H1 (cell line): ENCODE results near the gene MAGEA1. TPM values are rescaled to one million over a fixed set of nuclear protein-coding genes. Genes with fewer than 3 reads are reported as not detected.

Experiments
- CTCF ChIA-PET: fragments of 300-600 bp; sonication (Branson Sonifier 250); formaldehyde crosslinking; loops from one replicate; lab custom pipeline; 2021; ENCODE audit not compliant: partially characterized antibody; lab: Charles Lee
- POLR2A ChIA-PET: fragments of 300-600 bp; sonication (Branson Sonifier 250); formaldehyde crosslinking; loops from one replicate; lab custom pipeline; 2021; ENCODE audit warnings: inconsistent platforms; ENCODE audit not compliant: partially characterized antibody; lab: Charles Lee
- DNase-seq, 2 experiments: peaks; one replicate each; pipeline versions ENCODE4 v3.0.0 to v3.0.0-alpha.2; 2010 to 2022; ENCODE audit warnings: low spot score in 2 of 2, low read depth in 1 of 2, mixed read lengths in 1 of 2
- FAIRE-seq: peaks from 2 replicates; lab custom pipeline; 2011; peaks lifted over from hg19 to GRCh38; lab: Jason Lieb, UNC
- H2AFZ ChIP-seq: 2 replicates; pipeline ENCODE4 v1.8.1; 2012; ENCODE audit warnings: low read length, inconsistent platforms
- H2AK5ac ChIP-seq: 2 replicates; pipeline ENCODE4 v1.6.1; 2013; ENCODE audit warnings: low read depth, low read length
- H2BK120ac ChIP-seq: replicated peaks from 2 replicates; pipeline ENCODE3; 2013; ENCODE audit warnings: low read depth, low read length, inconsistent platforms
- H2BK12ac ChIP-seq: 2 replicates; pipeline ENCODE4 v1.6.1; 2013; ENCODE audit warnings: low read depth, low read length
- H2BK15ac ChIP-seq: 2 replicates; pipeline ENCODE4 v1.6.1; 2013; ENCODE audit warnings: low read length
- H2BK20ac ChIP-seq: 2 replicates; pipeline ENCODE4 v1.6.1; 2013; ENCODE audit warnings: low read length
- H2BK5ac ChIP-seq: 2 replicates; pipeline ENCODE4 v1.6.1; 2013; ENCODE audit warnings: low read depth, low read length
- H3K14ac ChIP-seq: 2 replicates; pipeline ENCODE4 v1.6.1; 2013; ENCODE audit warnings: inconsistent platforms; ENCODE audit not compliant: insufficient read length
- H3K18ac ChIP-seq: 2 replicates; pipeline ENCODE4 v1.6.1; 2013; ENCODE audit warnings: low read length; ENCODE audit errors: extremely low read depth
- H3K23ac ChIP-seq: 2 replicates; pipeline ENCODE4 v1.6.1; 2013; ENCODE audit warnings: inconsistent platforms; ENCODE audit not compliant: insufficient read length
- H3K23me2 ChIP-seq: 2 replicates; pipeline ENCODE4 v1.6.1; 2013; ENCODE audit warnings: low read depth, low read length
- H3K27ac ChIP-seq: 2 replicates; pipeline ENCODE4 v1.6.1; 2011; ENCODE audit warnings: low read depth, low read length, inconsistent platforms
- H3K27me3 ChIP-seq, 4 experiments: replicated peaks in 1 of 4; 1 replicate in 1 of 4; 2 replicates in 3 of 4; pipeline versions ENCODE4 v1.6.1 to v1.8.1; 2011 to 2013; ENCODE audit warnings: low read length in 3 of 4, mild to moderate bottlenecking in 3 of 4, inconsistent platforms in 2 of 4, mixed read lengths in 2 of 4, moderate library complexity in 1 of 4; ENCODE audit not compliant: control insufficient read depth in 3 of 4, insufficient read depth in 3 of 4; ENCODE audit errors: extremely low read depth in 1 of 4
- H3K36me3 ChIP-seq, 4 experiments: 2 replicates each; pipeline versions ENCODE4 v1.6.1 to v1.8.1; 2011 to 2013; ENCODE audit warnings: mild to moderate bottlenecking in 4 of 4, low read length in 3 of 4, moderate library complexity in 2 of 4, control low read depth in 1 of 4, inconsistent platforms in 1 of 4; ENCODE audit not compliant: insufficient read depth in 4 of 4, control insufficient read depth in 2 of 4
- H3K4ac ChIP-seq: replicated peaks from 2 replicates; pipeline ENCODE3; 2013; ENCODE audit warnings: low read length, low read depth, mixed read lengths, inconsistent platforms; ENCODE audit not compliant: insufficient read length
- H3K4me1 ChIP-seq, 4 experiments: replicated peaks in 1 of 4; 1 replicate in 1 of 4; 2 replicates in 3 of 4; pipeline versions ENCODE4 v1.6.1 to v1.8.1; 2011 to 2013; ENCODE audit warnings: low read length in 3 of 4, inconsistent platforms in 2 of 4, mixed read lengths in 1 of 4; ENCODE audit not compliant: insufficient read depth in 4 of 4, control insufficient read depth in 3 of 4
- H3K4me2 ChIP-seq, 2 experiments: 2 replicates each; pipeline versions ENCODE4 v1.6.1 to v1.8.1; 2011 to 2013; ENCODE audit warnings: low read depth in 2 of 2, low read length in 2 of 2, control low read depth in 1 of 2, inconsistent platforms in 1 of 2, mild to moderate bottlenecking in 1 of 2; ENCODE audit not compliant: insufficient read depth in 1 of 2
- H3K4me3 ChIP-seq, 4 experiments: fragments of 200-600, 300-600 bp in 1 of 4; sonication (generic), shearing (Covaris generic), sonication (Bioruptor Twin) in 1 of 4; 2 replicates each; pipeline versions ENCODE4 v1.5.1 to v1.8.1; 2011 to 2016; ENCODE audit warnings: low read length in 4 of 4, low read depth in 3 of 4, control low read depth in 2 of 4, inconsistent platforms in 2 of 4, mild to moderate bottlenecking in 2 of 4, mixed read lengths in 1 of 4, moderate library complexity in 1 of 4; ENCODE audit not compliant: insufficient read depth in 2 of 4; ENCODE audit errors: extremely low read depth in 1 of 4
- H3K56ac ChIP-seq: replicated peaks from 2 replicates; pipeline ENCODE3; 2013; ENCODE audit warnings: low read depth, mild to moderate bottlenecking, mixed read lengths, low read length, inconsistent platforms; ENCODE audit not compliant: insufficient read length
- H3K79me1 ChIP-seq: 2 replicates; pipeline ENCODE4 v1.6.1; 2013; ENCODE audit warnings: low read depth, low read length, control low read depth
- H3K79me2 ChIP-seq, 2 experiments: 2 replicates each; pipeline versions ENCODE4 v1.6.1 to v1.8.1; 2012 to 2013; ENCODE audit warnings: low read length in 2 of 2, mild to moderate bottlenecking in 2 of 2, inconsistent platforms in 1 of 2; ENCODE audit not compliant: insufficient read depth in 2 of 2, control insufficient read depth in 1 of 2
- H3K9ac ChIP-seq, 4 experiments: replicated peaks in 1 of 4; 1 replicate in 1 of 4; 2 replicates in 3 of 4; pipeline versions ENCODE4 v1.6.1 to v1.8.1; 2011 to 2013; ENCODE audit warnings: low read depth in 3 of 4, low read length in 3 of 4, control low read depth in 2 of 4, mild to moderate bottlenecking in 2 of 4, moderate library complexity in 2 of 4, inconsistent platforms in 1 of 4; ENCODE audit errors: extremely low read depth in 1 of 4
- H3K9me3 ChIP-seq, 2 experiments: 2 replicates each; pipeline versions ENCODE4 v1.6.1 to v1.8.1; 2012 to 2013; ENCODE audit warnings: mild to moderate bottlenecking in 2 of 2, moderate library complexity in 2 of 2, control low read depth in 1 of 2, inconsistent platforms in 1 of 2, low read depth in 1 of 2, low read length in 1 of 2, mixed read lengths in 1 of 2; ENCODE audit not compliant: insufficient read depth in 2 of 2
- H4K20me1 ChIP-seq, 2 experiments: replicated peaks in 1 of 2; 2 replicates each; pipeline versions ENCODE3 to v1.8.1; 2011 to 2013; ENCODE audit warnings: inconsistent platforms in 2 of 2, low read length in 2 of 2, mild to moderate bottlenecking in 1 of 2; ENCODE audit not compliant: insufficient read depth in 2 of 2, control insufficient read depth in 1 of 2
- H4K5ac ChIP-seq: 2 replicates; pipeline ENCODE4 v1.6.1; 2013; ENCODE audit warnings: low read length, low read depth, mixed read lengths, inconsistent platforms; ENCODE audit not compliant: insufficient read length
- H4K8ac ChIP-seq: 2 replicates; pipeline ENCODE4 v1.8.0; 2013; ENCODE audit warnings: mild to moderate bottlenecking, moderate library complexity, low read length, inconsistent platforms; ENCODE audit not compliant: insufficient read depth; ENCODE audit errors: extremely low read depth
- H4K91ac ChIP-seq: replicated peaks from 2 replicates; pipeline ENCODE3; 2013; ENCODE audit warnings: low read length, mixed read lengths, inconsistent platforms; ENCODE audit not compliant: insufficient read length
- CEBPB ChIP-seq: IDR thresholded peaks from 2 replicates; pipeline ENCODE4 v1.6.1; 2012; ENCODE audit warnings: low read depth, low read length
- EZH2 ChIP-seq: fragments of 200-600 bp; sonication (generic); IDR thresholded peaks from 2 replicates; pipeline ENCODE4 v1.7.1; 2012; ENCODE audit warnings: low read depth, mild to moderate bottlenecking, moderate library complexity, low read length, inconsistent platforms; ENCODE audit not compliant: severe bottlenecking
- SIN3A ChIP-seq, 2 experiments: IDR thresholded peaks in 1 of 2; conservative IDR thresholded peaks in 1 of 2; 2 replicates each; pipeline ENCODE4 v1.6.1; 2011 to 2012; ENCODE audit warnings: low read length in 2 of 2, improper control_type of control experiment in 1 of 2, low read depth in 1 of 2, mild to moderate bottlenecking in 1 of 2
- TAF7 ChIP-seq: optimal IDR thresholded peaks from 2 replicates; pipeline ENCODE3; 2011; ENCODE audit warnings: low read depth, mild to moderate bottlenecking, inconsistent platforms, low read length, moderate library complexity, borderline replicate concordance
- TEAD4 ChIP-seq: IDR thresholded peaks from 2 replicates; pipeline ENCODE4 v1.6.1; 2012; ENCODE audit warnings: low read depth, low read length, inconsistent platforms, mixed read lengths
- WGBS, 2 experiments: shearing (Covaris generic) in 1 of 2; methylation state at CpG; one replicate each; pipeline versions ENCODE4 v1.1.6 to v1.1.7; 2013 to 2015; ENCODE audit warnings: low lambda C conversion rate in 2 of 2, mixed read lengths in 2 of 2, inconsistent platforms in 1 of 2, low coverage in 1 of 2, missing lambda C conversion rate in 1 of 2; ENCODE audit not compliant: insufficient replicate concordance in 2 of 2, insufficient coverage in 1 of 2, insufficient read length in 1 of 2; ENCODE audit errors: extremely low coverage in 1 of 2, missing lambda C conversion rate in 1 of 2; 5-methylcytosine and 5-hydroxymethylcytosine counted together
- polyA plus RNA-seq, 7 experiments: library from polyadenylated mRNA; depleted of rRNA in 3 of 7; stranded (reverse) in 5 of 7; unstranded in 2 of 7; fragments of >200 nt in 5 of 7; fragments of 200-250 nt in 2 of 7; gene quantifications; 1 replicate in 5 of 7; 2 replicates in 1 of 7; 4 replicates in 1 of 7; pipeline versions ENCODE4 v1.2.1 to v1.2.3, GENCODE V29; 2011 to 2013; ENCODE audit warnings: missing spikeins in 2 of 7, mixed read lengths in 2 of 7
- total RNA-seq: library from RNA; stranded (reverse); fragmentation: NEBNext Ultra II Directional; extraction: Animal tissue kit (Norgen Biotek cat#: 25700); gene quantifications from 2 replicates; pipeline ENCODE4 v1.2.1, GENCODE V29; 2021

Gene MAGEA1
- total and polyA plus RNA-seq, 2 of the 8 experiments (the other 6 are each of a cell fraction or from before 2014, with no cell fraction given), result not detected

GRCh38 chrX:153206425-153207046, 27.5 kb downstream of the MAGEA1 start:
- Histone ChIP-seq H3K23me2 (no peaks in the 10 kb centered on the region), H3K9me3 (no peaks in the 10 kb centered on the region), H4K8ac (no peak overlapping the region), H3K4me2 (no peak overlapping the region), H2BK12ac (no peak overlapping the region), H2BK20ac (no peak overlapping the region), H3K4me3 (no peak overlapping the region), H3K79me2 (no peaks in the 10 kb centered on the region), H3K36me3 (no peaks in the 10 kb centered on the region), H3K4ac (no peak overlapping the region), H4K20me1 (no peaks in the 10 kb centered on the region)
- no peak for DNase-seq
- POLR2A ChIA-PET, result no interaction called here
- no peak for TF ChIP-seq CEBPB
- no peak for TF ChIP-seq SIN3A (conservative IDR thresholded peaks at IDR 0.05 in 1 of 2, IDR thresholded peaks at IDR 0.05 in 1 of 2; ENCODE audit: low read depth in 1 of 2, low read length in 2 of 2)
- TF ChIP-seq EZH2, result no peak
- no peak for TF ChIP-seq TEAD4
- no peak for TF ChIP-seq TAF7
- TF ChIP-seq, all 59 proteins: peak for 0
- no peaks in the 10 kb centered on the region for H3K27me3 ChIP-seq
- H2BK120ac ChIP-seq, result no peak overlapping the region
- no peak overlapping the region for H2AK5ac ChIP-seq
- WGBS, 2 experiments, result 87% methylated on average over 8 of the region's 8 CpGs; no CpG with 5 or more reads in 1 of the 2 experiments
- no peak for FAIRE-seq
- CTCF ChIA-PET, result no interaction called here
- H3K18ac ChIP-seq, result no peak overlapping the region
- H2BK5ac ChIP-seq, result no peak overlapping the region
- H4K5ac ChIP-seq, result no peak overlapping the region
- no peaks in the 10 kb centered on the region for H3K4me1 ChIP-seq
- H4K91ac ChIP-seq, result no peak overlapping the region
- no peak overlapping the region for H3K9ac ChIP-seq
- H3K56ac ChIP-seq, result no peak overlapping the region
- no peaks in the 10 kb centered on the region for H3K79me1 ChIP-seq
- H2AFZ ChIP-seq, result no peak overlapping the region
- no peak overlapping the region for H2BK15ac ChIP-seq
- no peak overlapping the region for H3K27ac ChIP-seq
- no peak overlapping the region for H3K23ac ChIP-seq
- no peak overlapping the region for H3K14ac ChIP-seq
